GM19035 (cell line): Measurements from ENCODE around the gene CFLAR.
"Not testable (repeated sequence)": the region's sequence is repeated elsewhere in the genome, so short reads cannot be mapped to it uniquely, and the experiment has no call there.

Experiments used
- ATAC-seq: cut with Tn5 transposase; IDR thresholded peaks from one replicate; pipeline ENCODE4 v1.9.1; 2021; ENCODE audit not compliant: unreplicated experiment

CFLAR gene

GRCh38 chr2:201116115-201116958, at the start of gene CFLAR:
TSS of gene CFLAR (plus strand) at chr2:201116164. CDS start at chr2:201129866, 13,702 bp downstream.
- peak; percentile 40 for ATAC-seq

- ATAC-seq, result peak; percentile 15
Observed at GRCh38 chr2:201070948-201071478, 45.0 kb upstream of the CFLAR start.

- peak; percentile 98 for ATAC-seq
Observed at GRCh38 chr2:201071479-201072200, 44.3 kb upstream of the CFLAR start, which contains the start of the genes HYCC2 and NDUFB3. TSS of gene HYCC2 (minus strand) at chr2:201071671. CDS start at chr2:201024009, 47,662 bp downstream. TSS of gene NDUFB3 (plus strand) at chr2:201072001. CDS start at chr2:201078883, 6,882 bp downstream.

GRCh38 chr2:201072201-201072530, 43.8 kb upstream of the CFLAR start:
- peak; percentile 1 for ATAC-seq

GRCh38 chr2:201073071-201073470, 42.9 kb upstream of the CFLAR start:
- no peak for ATAC-seq

- ATAC-seq, result no peak
Observed at GRCh38 chr2:201074996-201075395, 41.0 kb upstream of the CFLAR start.

- no peak for ATAC-seq
Observed at GRCh38 chr2:201084863-201085262, 31.1 kb upstream of the CFLAR start.

- ATAC-seq, result no peak
Observed at GRCh38 chr2:201090574-201090973, 25.4 kb upstream of the CFLAR start.

- no peak for ATAC-seq
Observed at GRCh38 chr2:201093573-201093972, 22.4 kb upstream of the CFLAR start.

GRCh38 chr2:201100497-201100896, 15.5 kb upstream of the CFLAR start:
- ATAC-seq, result no peak

- ATAC-seq, result no peak
Observed at GRCh38 chr2:201105759-201106158, 10.2 kb upstream of the CFLAR start.

- no peak for ATAC-seq
Observed at GRCh38 chr2:201107624-201108023, 8.3 kb upstream of the CFLAR start.

- no peak for ATAC-seq
Observed at GRCh38 chr2:201108341-201108740, 7.6 kb upstream of the CFLAR start.

GRCh38 chr2:201109186-201109585, 6.8 kb upstream of the CFLAR start:
- no peak for ATAC-seq

GRCh38 chr2:201110615-201111014, 5.3 kb upstream of the CFLAR start:
- ATAC-seq, result no peak

GRCh38 chr2:201111096-201111495, 4.9 kb upstream of the CFLAR start:
- ATAC-seq, result no peak

GRCh38 chr2:201114350-201114749, 1.6 kb upstream of the CFLAR start:
- ATAC-seq, result no peak

GRCh38 chr2:201114846-201115245, 1.1 kb upstream of the CFLAR start:
- ATAC-seq, result no peak

GRCh38 chr2:201116959-201117734, 1.2 kb downstream of the CFLAR start:
- ATAC-seq, result peak; percentile 28

GRCh38 chr2:201117735-201118094, 1.8 kb downstream of the CFLAR start:
- not testable (repeated sequence) for ATAC-seq
